ENCODE results near the gene NEXMIF. TPM values are rescaled to one million over a fixed set of nuclear protein-coding genes. Genes with fewer than 3 reads are reported as not detected.

The NEXMIF gene
- polyA plus RNA-seq, 1 donor (not counting 4 experiments of a cell fraction or from before 2014, with no cell fraction given), result under 0.01 TPM

- no peaks in the 10 kb centered on the region for H3K27me3 ChIP-seq (ENCODE audit: control insufficient read depth, extremely low read depth, insufficient read depth, low read length)
- H3K4me2 ChIP-seq (ENCODE audit: control insufficient read depth, extremely low read depth, insufficient read depth, low read depth, low read length), result no peak overlapping the region
- H3K9me1 ChIP-seq (ENCODE audit: control insufficient read depth, extremely low read depth, insufficient read depth, low read length), result no peaks in the 10 kb centered on the region
- DNase-seq (ENCODE audit: low read depth, low spot score), result no peak
- no peak overlapping the region for H3K9ac ChIP-seq (ENCODE audit: control insufficient read depth, extremely low read depth, insufficient read depth, low read length)
- dilution Hi-C loops (cut with MboI; ENCODE audit: extremely low pct_ligation_motif_present, low sequenced_read_pairs), result no loop called here
- no peaks in the 10 kb centered on the region for H3K4me1 ChIP-seq (ENCODE audit: control insufficient read depth, extremely low read depth, insufficient read depth, low read length)
- no peaks in the 10 kb centered on the region for H3K9me3 ChIP-seq (ENCODE audit: control insufficient read depth, low read depth, low read length)
- FAIRE-seq, result no peak
- H3K36me3 ChIP-seq (ENCODE audit: control insufficient read depth in 2 of 2, extremely low read depth in 1 of 2, insufficient read depth in 2 of 2, low read length in 2 of 2), result no peaks in the 10 kb centered on the region
- TF ChIP-seq EZH2 (IDR thresholded peaks at IDR 0.05; ENCODE audit: low read length), result no peak
- TF ChIP-seq CTCF (optimal IDR thresholded peaks at IDR 0.05 in 1 of 3, IDR thresholded peaks at IDR 0.05 in 1 of 3, conservative IDR thresholded peaks at IDR 0.05 in 1 of 3; ENCODE audit: extremely low read depth in 1 of 3, insufficient read depth in 2 of 3, low read length in 3 of 3), result no peak
- no peak overlapping the region for H3K27ac ChIP-seq (ENCODE audit: control insufficient read depth, insufficient read depth, low read length)
- H4K20me1 ChIP-seq (ENCODE audit: control insufficient read depth, extremely low read depth, insufficient read depth, low read length), result no peaks in the 10 kb centered on the region
- no peak overlapping the region for H2AFZ ChIP-seq (ENCODE audit: control insufficient read depth, low read length)
- H3K4me3 ChIP-seq (ENCODE audit: control insufficient read depth in 2 of 3, extremely low read depth in 1 of 3, insufficient read depth in 2 of 3, low read depth in 1 of 3, low read length in 3 of 3), result no peak overlapping the region
- H3K79me2 ChIP-seq (ENCODE audit: control insufficient read depth, insufficient read depth, low read length), result no peaks in the 10 kb centered on the region
Measured at GRCh38 chrX:74931214-74931613, 6.0 kb upstream of the NEXMIF start.

GRCh38 chrX:74924449-74925224 is 615 bp downstream of the NEXMIF start:
- H3K9ac ChIP-seq (ENCODE audit: control insufficient read depth, extremely low read depth, insufficient read depth, low read length), result no peak overlapping the region
- no peaks in the 10 kb centered on the region for H3K36me3 ChIP-seq (ENCODE audit: control insufficient read depth in 2 of 2, extremely low read depth in 1 of 2, insufficient read depth in 2 of 2, low read length in 2 of 2)
- H3K27me3 ChIP-seq (ENCODE audit: control insufficient read depth, extremely low read depth, insufficient read depth, low read length), result peaks cover 25% of the 10 kb centered on the region
- dilution Hi-C loops (cut with MboI; ENCODE audit: extremely low pct_ligation_motif_present, low sequenced_read_pairs), result no loop called here
- no peaks in the 10 kb centered on the region for H3K9me1 ChIP-seq (ENCODE audit: control insufficient read depth, extremely low read depth, insufficient read depth, low read length)
- H2AFZ ChIP-seq (ENCODE audit: control insufficient read depth, low read length), result peak overlapping the region; percentile 24
- no peak for TF ChIP-seq CTCF (optimal IDR thresholded peaks at IDR 0.05 in 1 of 3, IDR thresholded peaks at IDR 0.05 in 1 of 3, conservative IDR thresholded peaks at IDR 0.05 in 1 of 3; ENCODE audit: extremely low read depth in 1 of 3, insufficient read depth in 2 of 3, low read length in 3 of 3)
- no peak for TF ChIP-seq EZH2 (IDR thresholded peaks at IDR 0.05; ENCODE audit: low read length)
- FAIRE-seq (no peak), DNase-seq (ENCODE audit: low read depth, low spot score) (no peak)
- H3K79me2 ChIP-seq (ENCODE audit: control insufficient read depth, insufficient read depth, low read length), result no peaks in the 10 kb centered on the region
- no peaks in the 10 kb centered on the region for H3K9me3 ChIP-seq (ENCODE audit: control insufficient read depth, low read depth, low read length)
- peak overlapping the region; percentile 9 to 39 (median 27) for H3K4me3 ChIP-seq (ENCODE audit: control insufficient read depth in 2 of 3, extremely low read depth in 1 of 3, insufficient read depth in 2 of 3, low read depth in 1 of 3, low read length in 3 of 3)
- peak overlapping the region; percentile 65 for H3K4me2 ChIP-seq (ENCODE audit: control insufficient read depth, extremely low read depth, insufficient read depth, low read depth, low read length)
- no peak overlapping the region for H3K27ac ChIP-seq (ENCODE audit: control insufficient read depth, insufficient read depth, low read length)
- H3K4me1 ChIP-seq (ENCODE audit: control insufficient read depth, extremely low read depth, insufficient read depth, low read length), result no peaks in the 10 kb centered on the region
- no peaks in the 10 kb centered on the region for H4K20me1 ChIP-seq (ENCODE audit: control insufficient read depth, extremely low read depth, insufficient read depth, low read length)
